Liver (tissue), 3 donors: ENCODE results near the gene GAS2L1.

Experiments used
- GABPA ChIP-seq, 2 donors: IDR thresholded peaks in 1 of 2; conservative IDR thresholded peaks in 1 of 2; 2 replicates each; pipeline ENCODE4 v1.6.1; 2016; ENCODE audit warnings: antibody characterized with exemption in 2 of 2, mild to moderate bottlenecking in 1 of 2, moderate library complexity in 1 of 2
- NR2F2 ChIP-seq: IDR thresholded peaks from 2 replicates; pipeline ENCODE4 v1.6.1; 2016; ENCODE audit warnings: antibody characterized with exemption
- TF ChIP-seq, protein P1 (sequence below): fragments of 150-350 bp; IDR thresholded peaks from 2 replicates; pipeline ENCODE4 v1.5.1; 2017; ENCODE audit warnings: improper control_type of control experiment, low read depth, low read length; ENCODE audit not compliant: missing input control
- TF ChIP-seq, protein P2 (sequence below): IDR thresholded peaks from 2 replicates; pipeline ENCODE4 v1.6.1; 2016; ENCODE audit warnings: antibody characterized with exemption
- TF ChIP-seq, protein P3 (sequence below): IDR thresholded peaks from 2 replicates; pipeline ENCODE4 v1.6.1; 2016; ENCODE audit warnings: antibody characterized with exemption
- donor health status: healthy.
- donor health status: healthy.

DNA sequence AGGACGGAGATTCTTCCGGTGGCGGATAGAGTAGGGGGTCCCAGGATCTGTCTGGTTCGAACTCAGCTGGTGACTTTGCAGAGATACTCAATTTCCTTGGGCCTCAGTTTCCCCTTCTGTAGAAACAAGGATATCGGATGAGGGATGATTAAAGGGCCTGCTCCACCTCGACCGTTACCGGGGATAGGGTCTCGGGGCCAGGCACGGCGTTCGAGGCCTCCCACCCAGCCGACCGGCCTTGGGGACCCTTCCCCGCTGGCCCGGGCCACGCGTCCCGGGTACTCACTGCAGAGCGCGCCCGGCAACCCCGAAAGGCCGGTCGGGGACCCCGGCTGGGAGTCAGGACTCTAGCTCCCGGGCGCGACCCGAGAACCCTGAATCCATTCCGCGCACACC is 39.0 kb upstream of the GAS2L1 start:
- TF ChIP-seq GABPA (IDR thresholded peaks at IDR 0.05 in 1 of 2, conservative IDR thresholded peaks at IDR 0.05 in 1 of 2) (no peak), NR2F2 (no peak)
- TF ChIP-seq, protein P1, sequence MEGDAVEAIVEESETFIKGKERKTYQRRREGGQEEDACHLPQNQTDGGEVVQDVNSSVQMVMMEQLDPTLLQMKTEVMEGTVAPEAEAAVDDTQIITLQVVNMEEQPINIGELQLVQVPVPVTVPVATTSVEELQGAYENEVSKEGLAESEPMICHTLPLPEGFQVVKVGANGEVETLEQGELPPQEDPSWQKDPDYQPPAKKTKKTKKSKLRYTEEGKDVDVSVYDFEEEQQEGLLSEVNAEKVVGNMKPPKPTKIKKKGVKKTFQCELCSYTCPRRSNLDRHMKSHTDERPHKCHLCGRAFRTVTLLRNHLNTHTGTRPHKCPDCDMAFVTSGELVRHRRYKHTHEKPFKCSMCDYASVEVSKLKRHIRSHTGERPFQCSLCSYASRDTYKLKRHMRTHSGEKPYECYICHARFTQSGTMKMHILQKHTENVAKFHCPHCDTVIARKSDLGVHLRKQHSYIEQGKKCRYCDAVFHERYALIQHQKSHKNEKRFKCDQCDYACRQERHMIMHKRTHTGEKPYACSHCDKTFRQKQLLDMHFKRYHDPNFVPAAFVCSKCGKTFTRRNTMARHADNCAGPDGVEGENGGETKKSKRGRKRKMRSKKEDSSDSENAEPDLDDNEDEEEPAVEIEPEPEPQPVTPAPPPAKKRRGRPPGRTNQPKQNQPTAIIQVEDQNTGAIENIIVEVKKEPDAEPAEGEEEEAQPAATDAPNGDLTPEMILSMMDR, result no peak
- TF ChIP-seq, protein P2, sequence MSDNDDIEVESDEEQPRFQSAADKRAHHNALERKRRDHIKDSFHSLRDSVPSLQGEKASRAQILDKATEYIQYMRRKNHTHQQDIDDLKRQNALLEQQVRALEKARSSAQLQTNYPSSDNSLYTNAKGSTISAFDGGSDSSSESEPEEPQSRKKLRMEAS, result no peak
- TF ChIP-seq, protein P3, sequence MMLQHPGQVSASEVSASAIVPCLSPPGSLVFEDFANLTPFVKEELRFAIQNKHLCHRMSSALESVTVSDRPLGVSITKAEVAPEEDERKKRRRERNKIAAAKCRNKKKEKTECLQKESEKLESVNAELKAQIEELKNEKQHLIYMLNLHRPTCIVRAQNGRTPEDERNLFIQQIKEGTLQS, result no peak
